GM18909 (cell line): ENCODE results near the gene ZNF492.
"Not testable (repeated sequence)": the region's sequence is repeated elsewhere in the genome, so short reads cannot be mapped to it uniquely, and the experiment has no call there.

ENCODE experiments used
- ATAC-seq: cut with Tn5 transposase; IDR thresholded peaks from one replicate; pipeline ENCODE4 v1.9.1; 2021; ENCODE audit warnings: mild to moderate bottlenecking; ENCODE audit not compliant: unreplicated experiment, poor library complexity

The ZNF492 gene

DNA sequence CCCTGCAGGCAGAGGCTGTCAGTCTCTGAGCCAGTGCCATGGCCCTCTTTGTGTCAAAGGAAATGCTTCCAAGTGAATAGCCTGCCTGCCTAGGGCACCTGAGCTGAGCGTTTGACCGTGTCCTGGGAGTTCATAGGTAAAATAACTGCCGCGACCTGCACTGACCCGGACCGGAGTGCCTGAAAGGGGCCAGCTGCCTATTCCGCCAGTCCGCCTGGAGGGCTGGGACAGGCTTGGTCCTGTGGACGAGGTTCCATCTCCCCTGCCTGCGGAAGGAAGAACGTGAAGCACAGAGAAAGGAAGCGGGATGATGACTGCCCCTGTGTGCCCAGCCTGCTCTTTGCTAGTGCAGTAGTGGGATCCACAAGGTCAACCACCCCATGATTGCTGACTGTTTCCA is 17.5 kb upstream of the ZNF492 start:
- ATAC-seq: no peak

- not testable (repeated sequence) for ATAC-seq
These were observed 16.9 kb upstream of the ZNF492 start for GRCh38 chr19:22617181-22617580.

DNA sequence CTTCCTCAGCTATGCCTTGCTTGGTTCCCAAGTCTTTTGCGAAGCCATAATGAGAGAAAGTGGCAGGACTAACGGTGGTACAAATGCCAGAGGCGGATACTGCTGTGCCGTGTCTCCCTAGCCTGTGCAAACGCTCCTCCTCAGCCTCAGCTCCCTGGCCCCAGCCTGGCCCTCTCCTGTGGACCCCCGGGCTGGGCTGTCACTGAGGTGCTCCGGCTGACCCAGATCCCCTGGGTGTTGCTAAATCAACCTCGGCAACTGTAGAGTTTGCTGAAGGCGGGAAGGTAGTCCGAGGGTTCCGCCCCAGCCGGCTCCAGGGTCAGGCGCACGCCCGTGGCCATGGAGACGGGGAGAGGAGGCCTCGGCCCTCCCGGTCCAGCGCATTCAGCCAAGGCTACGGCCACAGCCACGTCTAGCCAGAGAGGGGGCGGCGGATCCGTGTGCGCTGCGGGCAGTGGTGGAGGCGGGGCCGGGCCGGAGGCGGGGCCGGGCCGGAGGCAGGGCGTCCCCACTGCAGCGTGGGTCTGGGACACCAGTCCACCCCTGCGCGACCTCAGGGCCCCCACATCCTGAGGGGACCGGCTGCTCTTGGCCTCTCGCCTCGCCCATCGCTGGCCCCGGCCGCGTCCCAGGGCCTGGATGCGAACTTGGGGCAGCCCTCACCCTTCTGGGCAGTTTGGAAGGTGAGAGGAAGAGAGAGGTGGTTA is 16.4 kb upstream of the ZNF492 start:
- ATAC-seq: no peak

DNA sequence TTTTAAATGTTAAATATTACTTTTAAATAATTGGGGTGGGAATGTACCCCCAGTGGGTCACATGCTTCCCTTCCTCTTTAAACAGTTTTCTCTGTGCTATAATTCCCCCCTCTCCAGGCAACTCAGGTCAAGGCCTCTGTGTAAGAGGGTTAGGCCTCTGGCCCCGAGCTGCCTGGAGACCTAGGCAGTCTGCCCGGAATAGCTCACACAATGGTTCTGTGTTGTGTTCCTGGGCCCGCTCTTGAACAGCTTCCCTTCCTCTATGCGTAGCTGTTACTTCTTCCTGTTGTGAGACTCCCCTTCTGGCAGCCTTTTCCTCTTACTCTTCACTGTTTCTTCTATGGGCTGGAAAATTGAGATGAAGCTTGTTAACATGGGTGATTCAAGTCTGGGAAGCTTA is 14.8 kb upstream of the ZNF492 start:
- no peak for ATAC-seq

DNA sequence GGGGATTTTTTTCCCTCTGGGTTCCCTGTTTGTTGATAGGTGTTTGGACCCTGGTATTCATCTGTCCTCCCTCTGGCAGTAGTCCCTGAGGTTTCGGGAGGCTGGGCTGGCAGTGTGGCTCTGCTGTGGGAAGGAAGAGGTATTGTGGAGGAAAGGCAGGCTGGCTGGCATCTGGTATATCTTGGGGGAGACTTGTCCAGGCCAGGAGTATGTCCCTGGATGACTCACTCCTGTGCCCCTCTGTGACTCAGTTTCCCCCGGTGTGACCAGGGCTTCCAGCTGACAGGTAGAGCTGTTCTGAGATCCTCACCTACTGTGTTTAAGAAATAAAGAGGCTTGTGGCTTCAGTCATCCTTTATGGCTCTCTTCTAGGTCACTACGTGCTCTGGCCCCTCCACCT is 14.2 kb upstream of the ZNF492 start:
- ATAC-seq: no peak

- ATAC-seq: no peak
These were observed 13.7 kb upstream of the ZNF492 start for GRCh38 chr19:22620401-22620800.

DNA sequence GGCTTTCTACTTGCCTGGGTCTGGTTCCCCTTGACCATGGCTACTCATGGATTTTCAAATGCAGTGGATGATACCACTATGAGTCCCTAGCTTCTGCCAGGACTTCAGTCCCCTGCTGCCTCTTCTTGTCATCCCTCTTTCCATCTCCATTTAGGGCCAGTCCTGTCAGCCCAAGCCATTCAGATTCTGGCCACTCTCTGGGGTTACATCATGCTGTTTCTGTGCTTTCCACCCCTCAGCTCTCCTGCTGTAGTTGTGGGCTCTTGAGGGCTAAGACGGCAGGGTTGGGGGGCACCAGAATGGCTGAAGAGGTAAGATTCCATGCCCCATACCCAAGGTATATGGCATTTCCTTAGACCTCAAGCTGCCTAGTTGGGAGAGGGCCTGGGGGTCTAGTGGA is 13.2 kb upstream of the ZNF492 start:
- no peak for ATAC-seq

DNA sequence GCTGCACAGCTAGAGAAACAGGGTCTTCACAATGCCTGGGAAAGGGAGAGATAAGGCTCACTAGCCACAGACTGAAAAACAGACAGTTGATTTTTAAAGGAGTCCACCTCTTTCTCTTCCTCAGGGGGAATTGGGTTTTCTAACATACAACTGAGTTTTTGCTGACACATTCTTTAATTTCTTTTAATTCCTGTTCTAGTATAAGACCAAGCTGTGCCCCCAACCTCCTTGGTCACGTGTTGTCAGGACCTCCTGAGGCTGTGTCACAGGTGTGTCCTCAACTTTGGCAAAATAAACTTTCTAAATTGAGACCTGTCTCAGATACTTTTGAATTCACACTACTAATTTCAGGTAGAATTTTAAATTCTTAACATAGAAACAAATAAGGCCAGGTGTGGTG is 12.1 kb upstream of the ZNF492 start:
- ATAC-seq: no peak

DNA sequence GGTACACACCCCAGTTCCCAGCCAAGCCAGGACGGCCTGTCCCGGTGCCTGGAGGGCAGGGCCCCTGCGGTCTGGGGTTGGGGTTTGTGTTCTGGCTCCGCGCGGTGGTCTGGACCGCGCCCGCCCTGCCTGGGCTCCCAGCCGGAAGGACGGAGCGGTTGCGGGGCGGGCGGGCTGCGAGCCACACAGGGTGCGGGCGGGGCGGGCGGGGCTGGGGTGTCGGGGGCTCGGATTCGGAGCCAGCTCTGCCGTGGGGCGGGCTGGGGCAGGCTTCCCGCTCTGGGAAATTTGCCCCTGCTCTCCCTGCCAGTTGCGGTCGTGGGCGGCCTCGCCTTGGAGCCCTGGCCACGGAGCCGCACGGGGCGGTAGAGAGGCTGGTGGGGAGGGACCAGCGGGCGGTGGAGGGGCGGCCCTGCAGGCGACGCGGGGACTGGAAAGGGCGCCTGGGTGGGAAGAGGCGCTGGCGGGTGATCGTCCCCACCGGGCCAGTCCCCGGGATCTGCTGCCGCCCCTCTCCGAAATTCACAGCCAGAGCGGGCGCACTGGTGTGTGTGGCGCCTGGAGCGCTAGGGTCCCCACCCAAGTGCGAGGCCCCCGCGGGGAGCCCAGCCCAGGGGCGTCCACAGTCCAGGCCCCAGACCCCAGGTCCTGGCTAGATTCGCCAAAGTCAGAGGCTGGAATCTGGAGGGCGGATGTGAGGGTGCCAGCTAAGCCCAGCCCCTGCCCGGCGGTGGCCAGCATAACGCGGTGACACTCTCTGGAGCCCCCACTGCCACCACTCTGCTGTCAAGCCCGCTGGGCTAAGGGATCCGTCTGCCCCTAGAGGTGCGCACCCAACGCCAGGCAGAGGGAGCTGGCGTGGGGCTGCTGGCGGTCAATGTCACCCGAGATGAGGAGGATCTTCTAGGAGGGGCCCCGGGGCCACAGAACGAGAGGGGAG is 11.0 kb upstream of the ZNF492 start:
- ATAC-seq: no peak

DNA sequence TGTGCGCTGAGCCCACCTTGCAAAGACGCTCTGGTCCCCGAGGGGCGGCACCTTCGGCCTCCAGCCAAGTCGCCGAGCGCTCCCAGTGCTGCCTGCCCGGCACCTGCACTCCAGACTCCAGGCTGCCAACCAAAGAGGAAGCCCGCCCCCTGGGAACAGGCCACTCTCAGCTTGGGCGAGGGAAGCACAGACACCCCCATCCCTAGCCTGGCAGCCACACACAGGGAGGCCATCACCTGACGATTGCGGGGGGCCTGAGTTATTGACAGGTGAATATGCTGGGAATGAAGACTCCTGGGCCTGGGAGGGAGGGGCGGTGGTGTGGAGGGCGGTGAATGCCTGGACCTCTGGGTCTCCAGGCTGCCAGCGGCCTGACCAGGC is 10.3 kb upstream of the ZNF492 start:
- ATAC-seq: no peak

DNA sequence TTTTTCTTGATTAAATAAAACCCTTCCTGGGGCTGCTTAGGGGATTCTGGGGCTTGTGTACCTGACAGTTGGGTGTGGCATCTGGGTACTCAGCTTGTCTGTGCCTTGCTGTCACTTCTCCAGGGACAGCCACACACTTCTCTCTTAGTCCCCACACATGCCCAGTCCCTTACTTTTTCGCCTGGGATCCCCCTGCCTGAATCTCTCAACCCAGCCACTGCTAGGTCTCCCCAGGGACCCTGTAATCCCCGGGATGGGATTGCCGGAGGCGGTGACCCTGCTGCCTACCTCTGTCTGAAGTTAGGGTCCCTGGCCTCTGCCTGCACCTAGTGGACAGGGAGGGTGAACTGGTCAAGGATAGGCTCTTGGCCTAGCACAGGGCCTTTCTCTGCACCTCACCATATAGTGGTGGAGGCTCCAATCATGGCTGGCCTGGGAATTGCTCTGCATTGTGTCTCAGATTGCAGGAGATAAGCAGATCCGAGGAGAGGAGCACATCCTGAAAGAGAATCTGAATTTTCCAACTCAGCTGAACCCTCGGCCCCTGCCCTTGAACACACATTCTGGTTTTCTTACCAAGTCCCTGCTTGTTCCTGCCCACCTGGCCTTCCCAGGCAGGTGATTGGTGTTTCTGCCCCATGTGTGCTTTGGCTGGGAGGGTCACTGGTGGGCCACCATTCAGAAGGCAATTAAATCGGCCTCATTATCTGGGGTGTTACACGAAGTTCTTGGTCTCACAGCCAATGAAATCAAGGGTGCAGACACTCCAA is 8.7 kb upstream of the ZNF492 start:
- no peak for ATAC-seq

DNA sequence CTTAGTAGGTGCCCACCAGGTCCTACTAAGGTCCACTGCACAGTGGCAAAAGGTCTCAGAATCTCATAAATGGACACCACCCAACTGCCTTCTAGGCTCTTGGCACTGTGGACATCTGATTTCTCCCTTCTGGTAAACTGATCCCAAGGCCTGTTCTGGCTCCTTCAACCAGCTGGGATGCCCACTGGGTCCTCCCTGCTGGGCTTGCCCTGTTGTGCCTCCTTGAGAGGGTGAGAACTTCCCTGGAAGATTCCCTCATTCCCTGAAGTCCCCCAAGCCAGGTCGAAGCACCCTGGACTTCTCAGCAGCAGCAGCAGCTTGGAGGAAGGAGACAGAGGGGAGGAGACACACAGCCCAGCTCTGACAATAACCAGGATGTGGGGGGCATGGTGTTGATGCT is 6.6 kb upstream of the ZNF492 start:
- ATAC-seq: no peak

DNA sequence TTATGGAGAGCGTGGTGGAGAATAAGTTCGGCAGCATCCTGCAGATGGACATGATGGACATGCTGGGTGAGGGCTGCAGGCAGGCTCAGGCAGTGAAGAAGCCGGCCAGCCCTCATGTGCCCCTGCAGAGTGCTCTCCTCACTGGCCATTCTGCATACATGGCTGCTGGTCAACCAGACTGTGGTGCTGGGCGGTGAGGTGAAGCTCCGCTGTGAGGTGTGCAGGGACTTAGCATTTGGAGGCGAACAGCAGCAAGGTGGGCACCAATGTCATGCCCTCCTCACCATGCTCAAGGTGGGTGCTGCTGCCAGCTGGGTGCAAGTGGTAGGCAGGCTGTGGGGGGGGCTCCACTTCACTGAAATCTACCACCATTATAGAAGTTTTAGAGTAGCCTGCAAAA is 5.7 kb upstream of the ZNF492 start:
- no peak for ATAC-seq

- peak; percentile 34 for ATAC-seq
These were observed 315 bp downstream of the ZNF492 start for GRCh38 chr19:22634450-22634827.

DNA sequence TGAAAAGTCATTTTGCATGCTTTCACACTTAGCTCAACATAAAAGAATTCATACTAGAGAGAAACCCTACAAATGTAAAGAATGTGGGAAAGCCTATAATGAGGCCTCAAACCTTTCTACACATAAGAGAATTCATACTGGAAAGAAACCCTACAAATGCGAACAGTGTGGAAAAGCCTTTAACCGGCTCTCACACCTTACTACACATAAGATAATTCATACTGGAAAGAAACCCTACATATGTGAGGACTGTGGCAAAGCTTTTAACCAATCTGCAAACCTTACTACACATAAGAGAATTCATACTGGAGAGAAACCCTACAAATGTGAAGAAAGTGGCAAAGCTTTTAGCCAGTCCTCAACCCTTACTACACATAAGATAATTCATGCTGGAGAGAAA is 51.4 kb downstream of the ZNF492 start:
- not testable (repeated sequence) for ATAC-seq

- ATAC-seq: not testable (repeated sequence)
These were observed 68.5 kb downstream of the ZNF492 start for GRCh38 chr19:22702661-22703060.

DNA sequence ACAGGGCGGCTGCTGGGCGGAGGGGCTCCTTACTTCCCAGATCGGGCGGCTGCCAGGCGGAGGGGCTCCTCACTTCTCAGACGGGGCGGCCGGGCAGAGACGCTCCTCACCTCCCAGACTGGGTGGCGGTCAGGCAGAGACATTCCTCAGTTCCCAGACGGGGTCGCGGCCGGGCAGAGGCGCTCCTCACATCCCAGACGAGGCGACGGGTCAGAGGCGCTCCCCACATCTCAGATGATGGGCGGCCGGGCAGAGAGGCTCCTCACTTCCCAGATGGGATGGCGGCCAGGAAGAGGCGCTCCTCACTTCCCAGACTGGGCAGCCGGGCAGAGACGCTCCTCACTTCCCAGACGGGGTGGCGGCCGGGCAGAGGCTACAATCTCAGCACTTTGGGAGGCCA is 69.0 kb downstream of the ZNF492 start:
- not testable (repeated sequence) for ATAC-seq

DNA sequence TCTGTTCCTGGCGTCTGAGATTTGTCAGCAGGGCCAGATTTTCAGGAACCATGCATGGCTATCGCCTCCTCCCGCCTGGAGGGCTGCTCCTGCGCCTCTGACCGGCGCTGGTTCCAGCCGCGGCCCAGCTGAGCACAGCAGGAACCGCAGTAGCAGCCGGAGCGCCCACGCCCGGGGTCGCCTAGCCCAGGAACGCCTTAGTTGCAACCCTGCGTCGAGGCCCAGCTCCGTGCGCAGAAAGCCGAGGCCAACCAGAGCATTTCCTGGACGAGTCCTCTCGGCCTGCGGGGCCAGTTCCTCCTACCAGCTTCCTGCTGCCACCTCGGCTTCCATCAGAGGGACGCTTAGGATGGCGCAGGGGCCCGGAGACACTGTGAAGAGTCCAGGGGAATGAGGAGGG is 74.9 kb downstream of the ZNF492 start:
- ATAC-seq: no peak
